Fibroblast of lung (primary cell): ENCODE results near the gene DNAI2. TPM values are rescaled to one million over a fixed set of nuclear protein-coding genes. Genes with fewer than 3 reads are reported as not detected.

Experiments used
- DNase-seq, 2 donors: peaks; one replicate each; pipeline versions ENCODE4 v3.0.0 to v3.0.0-alpha.2; 2010; ENCODE audit warnings: low read depth in 2 of 2
- H2AFZ ChIP-seq: 2 replicates; pipeline ENCODE4 v1.5.1; 2012; ENCODE audit warnings: low read length, control low read depth, inconsistent platforms
- H3K27ac ChIP-seq: 2 replicates; pipeline ENCODE4 v1.5.1; 2011; ENCODE audit warnings: low read length, control low read depth; ENCODE audit not compliant: insufficient read depth
- H3K27me3 ChIP-seq: 2 replicates; pipeline ENCODE4 v1.5.1; 2011; ENCODE audit warnings: mild to moderate bottlenecking, low read length; ENCODE audit not compliant: control insufficient read depth, insufficient read depth
- H3K36me3 ChIP-seq: 2 replicates; pipeline ENCODE4 v1.5.1; 2011; ENCODE audit warnings: low read length; ENCODE audit not compliant: control insufficient read depth, insufficient read depth
- H3K4me1 ChIP-seq: 2 replicates; pipeline ENCODE4 v1.5.1; 2011; ENCODE audit warnings: low read length; ENCODE audit not compliant: control insufficient read depth, insufficient read depth; ENCODE audit errors: extremely low read depth
- H3K4me2 ChIP-seq: 2 replicates; pipeline ENCODE4 v1.5.1; 2011; ENCODE audit warnings: low read length, control low read depth; ENCODE audit not compliant: insufficient read depth; ENCODE audit errors: extremely low read depth
- H3K4me3 ChIP-seq, 4 experiments: fragments of 200-600 bp in 1 of 4; sonication (generic) in 1 of 4; replicated peaks in 1 of 4; 2 replicates each; pipeline ENCODE4 v1.5.1; 2011 to 2016; ENCODE audit warnings: low read length in 4 of 4, low read depth in 3 of 4, mild to moderate bottlenecking in 3 of 4, control low read depth in 2 of 4, inconsistent platforms in 1 of 4, mixed read lengths in 1 of 4; ENCODE audit not compliant: insufficient read depth in 1 of 4; ENCODE audit errors: control extremely low read depth in 1 of 4
- H3K79me2 ChIP-seq: 2 replicates; pipeline ENCODE4 v1.5.1; 2012; ENCODE audit warnings: mild to moderate bottlenecking, low read length, inconsistent platforms; ENCODE audit not compliant: control insufficient read depth, insufficient read depth
- H3K9ac ChIP-seq: 2 replicates; pipeline ENCODE4 v1.5.1; 2011; ENCODE audit warnings: mild to moderate bottlenecking, low read length, control low read depth; ENCODE audit not compliant: insufficient read depth
- H3K9me3 ChIP-seq: 2 replicates; pipeline ENCODE4 v1.5.1; 2012; ENCODE audit warnings: low read depth, low read length; ENCODE audit not compliant: control insufficient read depth, insufficient read depth
- H4K20me1 ChIP-seq: 2 replicates; pipeline ENCODE4 v1.5.1; 2011; ENCODE audit warnings: low read length; ENCODE audit not compliant: control insufficient read depth, insufficient read depth; ENCODE audit errors: extremely low read depth
- EZH2 ChIP-seq: IDR thresholded peaks from 2 replicates; pipeline ENCODE4 v1.5.1; 2012; ENCODE audit warnings: low read length, control low read depth, mild to moderate bottlenecking; ENCODE audit errors: missing control alignments
- polyA plus RNA-seq, 2 donors: library from polyadenylated mRNA; depleted of rRNA in 1 of 2; stranded (reverse) in 1 of 2; unstranded in 1 of 2; fragments of >200 nt; gene quantifications; 2 replicates each; pipeline ENCODE4 v1.2.1, GENCODE V29; 2011 to 2012; ENCODE audit warnings: missing spikeins in 1 of 2
- total RNA-seq: library from RNA; depleted of rRNA; stranded (reverse); fragments of >200 nt; gene quantifications from 2 replicates; pipeline ENCODE4 v1.2.1, GENCODE V29; 2014
- TF ChIP-seq, protein P1 (sequence below), 2 donors: IDR thresholded peaks in 1 of 2; conservative IDR thresholded peaks in 1 of 2; 1 replicate in 1 of 2; 2 replicates in 1 of 2; pipeline ENCODE4 v1.5.1; 2011 to 2012; ENCODE audit warnings: low read length in 2 of 2, control low read depth in 1 of 2, inconsistent platforms in 1 of 2, low read depth in 1 of 2, mild to moderate bottlenecking in 1 of 2

DNAI2 gene
- total and polyA plus RNA-seq, 2 donors (not counting 1 experiment from before 2014, with no cell fraction given) = not detected

DNA sequence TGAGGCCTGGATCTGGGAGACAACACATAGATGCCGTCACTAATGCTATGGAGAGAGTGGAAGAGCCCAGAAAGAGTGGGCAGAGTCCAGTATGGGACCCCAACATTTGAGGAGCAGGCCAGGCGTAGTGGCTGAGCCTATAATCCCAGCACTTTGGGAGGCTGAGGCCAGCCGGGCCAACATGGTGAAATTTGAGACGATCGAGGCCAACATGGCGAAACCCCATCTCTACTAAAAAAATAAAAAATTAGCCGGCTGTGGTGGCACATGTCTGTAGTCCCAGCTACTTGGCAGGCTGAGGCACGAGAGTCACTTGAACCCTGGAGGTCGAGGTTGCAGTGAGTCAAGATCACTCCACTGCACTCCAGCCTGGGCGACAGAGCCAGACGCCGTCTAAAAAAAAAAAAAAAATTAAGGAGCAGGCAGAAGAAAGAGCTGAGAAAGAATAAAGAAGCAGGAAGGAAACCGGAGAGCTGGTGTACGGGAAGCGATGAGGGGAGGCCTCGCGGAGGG, 6.0 kb upstream of the DNAI2 start:
- Histone ChIP-seq H3K4me3 (no peak overlapping the region), H4K20me1 (no peaks in the 10 kb centered on the region), H3K4me1 (no peaks in the 10 kb centered on the region), H3K9me3 (no peaks in the 10 kb centered on the region), H3K36me3 (no peaks in the 10 kb centered on the region), H3K79me2 (no peaks in the 10 kb centered on the region), H3K27me3 (no peaks in the 10 kb centered on the region), H3K9ac (no peak overlapping the region), H3K27ac (no peak overlapping the region), H2AFZ (no peak overlapping the region), H3K4me2 (no peak overlapping the region)
- no peak for DNase-seq
- no peak for TF ChIP-seq EZH2
- TF ChIP-seq, protein P1, sequence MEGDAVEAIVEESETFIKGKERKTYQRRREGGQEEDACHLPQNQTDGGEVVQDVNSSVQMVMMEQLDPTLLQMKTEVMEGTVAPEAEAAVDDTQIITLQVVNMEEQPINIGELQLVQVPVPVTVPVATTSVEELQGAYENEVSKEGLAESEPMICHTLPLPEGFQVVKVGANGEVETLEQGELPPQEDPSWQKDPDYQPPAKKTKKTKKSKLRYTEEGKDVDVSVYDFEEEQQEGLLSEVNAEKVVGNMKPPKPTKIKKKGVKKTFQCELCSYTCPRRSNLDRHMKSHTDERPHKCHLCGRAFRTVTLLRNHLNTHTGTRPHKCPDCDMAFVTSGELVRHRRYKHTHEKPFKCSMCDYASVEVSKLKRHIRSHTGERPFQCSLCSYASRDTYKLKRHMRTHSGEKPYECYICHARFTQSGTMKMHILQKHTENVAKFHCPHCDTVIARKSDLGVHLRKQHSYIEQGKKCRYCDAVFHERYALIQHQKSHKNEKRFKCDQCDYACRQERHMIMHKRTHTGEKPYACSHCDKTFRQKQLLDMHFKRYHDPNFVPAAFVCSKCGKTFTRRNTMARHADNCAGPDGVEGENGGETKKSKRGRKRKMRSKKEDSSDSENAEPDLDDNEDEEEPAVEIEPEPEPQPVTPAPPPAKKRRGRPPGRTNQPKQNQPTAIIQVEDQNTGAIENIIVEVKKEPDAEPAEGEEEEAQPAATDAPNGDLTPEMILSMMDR (conservative IDR thresholded peaks at IDR 0.05 in 1 of 2, IDR thresholded peaks at IDR 0.05 in 1 of 2; ENCODE audit: low read depth in 1 of 2, low read length in 2 of 2) = no peak

DNA sequence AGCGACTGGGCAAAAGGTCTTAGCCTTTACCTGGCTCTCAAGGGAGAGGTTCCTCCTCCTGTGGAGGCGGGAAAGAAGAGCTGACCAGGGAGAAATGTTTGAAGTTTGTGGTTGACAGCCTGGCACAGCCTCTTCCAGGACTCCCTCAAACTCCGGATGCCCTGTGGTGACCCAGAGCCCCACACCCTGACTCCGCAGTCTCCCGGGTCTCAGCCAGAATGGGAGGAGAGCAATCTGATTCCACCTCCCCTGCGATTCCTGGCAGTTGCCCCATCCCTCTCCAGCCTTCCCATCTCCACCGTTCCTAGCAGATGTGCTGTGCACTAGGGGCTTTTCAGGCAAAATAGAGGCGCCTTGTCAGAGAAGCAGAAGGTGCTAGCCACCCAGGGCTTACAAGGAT, 5.5 kb upstream of the DNAI2 start:
- H3K9me3 ChIP-seq = no peaks in the 10 kb centered on the region
- DNase-seq = no peak
- TF ChIP-seq, protein P1 (conservative IDR thresholded peaks at IDR 0.05 in 1 of 2, IDR thresholded peaks at IDR 0.05 in 1 of 2; ENCODE audit: low read depth in 1 of 2, low read length in 2 of 2) = no peak
- H2AFZ ChIP-seq = no peak overlapping the region
- H3K4me2 ChIP-seq = no peak overlapping the region
- H3K9ac ChIP-seq = no peak overlapping the region
- H4K20me1 ChIP-seq = no peaks in the 10 kb centered on the region
- H3K4me1 ChIP-seq = no peaks in the 10 kb centered on the region
- H3K27ac ChIP-seq = no peak overlapping the region
- H3K79me2 ChIP-seq = no peaks in the 10 kb centered on the region
- H3K36me3 ChIP-seq = no peaks in the 10 kb centered on the region
- H3K4me3 ChIP-seq = no peak overlapping the region
- H3K27me3 ChIP-seq = no peaks in the 10 kb centered on the region

DNA sequence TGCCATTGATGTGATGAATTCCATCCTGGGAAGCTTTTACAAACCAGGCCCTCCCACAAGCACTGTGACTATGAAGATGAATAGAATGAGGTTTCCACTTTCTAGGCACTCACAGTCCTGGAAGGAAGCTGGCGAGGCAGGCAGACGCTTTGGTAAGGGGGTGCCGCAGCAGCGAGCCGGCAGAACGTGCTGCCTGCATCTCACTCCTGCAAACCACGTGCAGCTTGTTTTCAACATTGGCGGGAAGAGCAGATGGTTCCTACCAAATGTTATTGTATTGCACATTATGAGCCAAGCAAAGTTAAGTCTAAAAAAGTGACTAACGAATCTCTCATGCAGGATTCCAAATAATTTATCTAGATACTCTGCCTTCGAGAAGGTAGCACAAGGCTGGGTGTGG, 3.7 kb upstream of the DNAI2 start:
- H4K20me1 ChIP-seq = no peaks in the 10 kb centered on the region
- TF ChIP-seq EZH2 = no peak
- TF ChIP-seq, protein P1 (conservative IDR thresholded peaks at IDR 0.05 in 1 of 2, IDR thresholded peaks at IDR 0.05 in 1 of 2; ENCODE audit: low read depth in 1 of 2, low read length in 2 of 2) = no peak
- H3K4me3 ChIP-seq = no peak overlapping the region
- H3K27ac ChIP-seq = no peak overlapping the region
- H3K9ac ChIP-seq = no peak overlapping the region
- H3K36me3 ChIP-seq = no peaks in the 10 kb centered on the region
- H3K9me3 ChIP-seq = no peaks in the 10 kb centered on the region
- H3K79me2 ChIP-seq = no peaks in the 10 kb centered on the region
- no peaks in the 10 kb centered on the region for H3K27me3 ChIP-seq
- no peak overlapping the region for H2AFZ ChIP-seq
- no peak for DNase-seq
- no peak overlapping the region for H3K4me2 ChIP-seq
- H3K4me1 ChIP-seq = no peaks in the 10 kb centered on the region
